Mesendoderm (in vitro differentiated cells): Measurements from ENCODE around the gene PTPRD.

ENCODE experiments used
- DNase-seq: peaks from one replicate; pipeline ENCODE4 v3.0.0; 2013
- H2AK5ac ChIP-seq: 2 replicates; pipeline ENCODE4 v1.6.1; 2013; ENCODE audit warnings: low read length, inconsistent platforms
- H2BK120ac ChIP-seq: 2 replicates; pipeline ENCODE4 v1.6.1; 2013; ENCODE audit warnings: low read depth, mild to moderate bottlenecking, low read length, moderate library complexity, mixed read lengths
- H2BK15ac ChIP-seq: replicated peaks from 2 replicates; pipeline ENCODE4 v1.6.1; 2013; ENCODE audit warnings: low read depth, mild to moderate bottlenecking, moderate library complexity
- H2BK5ac ChIP-seq: 2 replicates; pipeline ENCODE4 v1.6.1; 2013; ENCODE audit warnings: low read length, inconsistent platforms
- H3K18ac ChIP-seq: 2 replicates; pipeline ENCODE4 v1.6.1; 2013; ENCODE audit warnings: mild to moderate bottlenecking, low read length, mixed read lengths
- H3K23ac ChIP-seq: one replicate; pipeline ENCODE4 v1.6.1; 2013; ENCODE audit warnings: low read length
- H3K27ac ChIP-seq: 2 replicates; pipeline ENCODE4 v1.5.1; 2013; ENCODE audit warnings: low read depth, mild to moderate bottlenecking, inconsistent platforms, low read length, moderate library complexity
- H3K27me3 ChIP-seq: 2 replicates; pipeline ENCODE4 v1.6.1; 2013; ENCODE audit warnings: low read length, control low read depth, mild to moderate bottlenecking, inconsistent platforms; ENCODE audit not compliant: insufficient read depth, poor library complexity
- H3K36me3 ChIP-seq: 2 replicates; pipeline ENCODE4 v1.6.1; 2013; ENCODE audit warnings: low read length, inconsistent platforms; ENCODE audit not compliant: control insufficient read depth, insufficient read depth
- H3K4ac ChIP-seq: one replicate; pipeline ENCODE4 v1.6.1; 2013; ENCODE audit warnings: low read depth, mild to moderate bottlenecking, low read length, moderate library complexity
- H3K4me1 ChIP-seq: 2 replicates; pipeline ENCODE4 v1.6.1; 2013; ENCODE audit warnings: low read depth, low read length, inconsistent platforms; ENCODE audit not compliant: control insufficient read depth
- H3K4me2 ChIP-seq: 2 replicates; pipeline ENCODE4 v1.6.1; 2013; ENCODE audit warnings: low read length
- H3K4me3 ChIP-seq: 2 replicates; pipeline ENCODE4 v1.5.1; 2013; ENCODE audit warnings: mild to moderate bottlenecking, low read length
- H3K56ac ChIP-seq: one replicate; pipeline ENCODE4 v1.6.1; 2013; ENCODE audit warnings: low read length
- H3K79me1 ChIP-seq: 2 replicates; pipeline ENCODE4 v1.6.1; 2013; ENCODE audit warnings: low read length, inconsistent platforms
- H3K79me2 ChIP-seq: 2 replicates; pipeline ENCODE4 v1.6.1; 2013; ENCODE audit warnings: mild to moderate bottlenecking, low read length; ENCODE audit not compliant: control insufficient read depth, insufficient read depth
- H3K9ac ChIP-seq: 2 replicates; pipeline ENCODE4 v1.6.1; 2013; ENCODE audit warnings: low read length, inconsistent platforms
- H4K5ac ChIP-seq: one replicate; pipeline ENCODE4 v1.6.1; 2013; ENCODE audit warnings: low read length
- H4K8ac ChIP-seq: one replicate; pipeline ENCODE4 v1.6.1; 2013; ENCODE audit warnings: low read depth, mild to moderate bottlenecking, control low read depth, low read length, moderate library complexity
- WGBS: extraction: QIAGEN DNeasy Blood & Tissue Kit; methylation state at CpG from one replicate; pipeline ENCODE4 v1.1.7; 2013; ENCODE audit warnings: low lambda C conversion rate, missing lambda C conversion rate; ENCODE audit not compliant: insufficient coverage; ENCODE audit errors: extremely low coverage; 5-methylcytosine and 5-hydroxymethylcytosine counted together

Gene PTPRD

GRCh38 chr9:8694983-8695588 lies 1917.7 kb downstream of the PTPRD start:
- peaks cover 3% of the 10 kb centered on the region for H3K79me1 ChIP-seq
- no peak overlapping the region for H3K9ac ChIP-seq
- peak; percentile 62 for DNase-seq
- no peaks in the 10 kb centered on the region for H3K27me3 ChIP-seq
- H3K36me3 ChIP-seq: no peaks in the 10 kb centered on the region
- peak overlapping the region; percentile 61 for H2BK120ac ChIP-seq
- no peak overlapping the region for H2AK5ac ChIP-seq
- peak overlapping the region; percentile 63 for H3K27ac ChIP-seq
- no peak overlapping the region for H4K8ac ChIP-seq
- H3K23ac ChIP-seq: no peak overlapping the region
- no peak overlapping the region for H2BK15ac ChIP-seq
- H3K56ac ChIP-seq: peak overlapping the region; percentile 12
- no peak overlapping the region for H4K5ac ChIP-seq
- H3K4me2 ChIP-seq: no peak overlapping the region
- H3K79me2 ChIP-seq: peaks cover 3% of the 10 kb centered on the region
- peak overlapping the region; percentile 51 for H3K18ac ChIP-seq
- H3K4ac ChIP-seq: no peak overlapping the region
- H2BK5ac ChIP-seq: peak overlapping the region; percentile 14
- no peak overlapping the region for H3K4me3 ChIP-seq
- H3K4me1 ChIP-seq: peaks cover 6% of the 10 kb centered on the region
- WGBS: no CpG with 5 or more reads among the region's 4 CpGs

DNA sequence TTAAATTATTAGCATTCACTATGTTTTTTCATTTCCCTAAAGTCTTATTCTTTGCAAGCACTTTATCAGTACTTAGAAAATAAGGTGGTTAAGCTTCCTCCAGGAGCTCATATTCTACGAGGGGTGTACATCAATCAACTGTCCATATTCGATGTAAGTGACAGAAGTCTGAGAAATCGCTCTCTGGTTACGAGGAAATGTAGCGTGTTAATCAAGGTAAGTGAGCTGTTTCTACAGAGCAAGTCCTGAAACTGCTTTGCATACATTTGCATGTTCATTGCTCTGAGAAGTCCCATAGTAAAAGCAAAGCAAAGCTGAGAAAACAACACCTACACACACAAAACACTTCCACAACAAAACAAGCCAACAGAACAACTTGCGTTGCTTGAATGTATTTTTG lies 1919.3 kb downstream of the PTPRD start:
- Histone ChIP-seq H3K4me2 (no peak overlapping the region), H3K9ac (no peak overlapping the region), H3K4ac (no peak overlapping the region), H3K4me3 (no peak overlapping the region), H3K79me2 (peaks cover 3% of the 10 kb centered on the region), H2BK120ac (no peak overlapping the region), H2BK5ac (peak overlapping the region; percentile 32), H2AK5ac (peak overlapping the region; percentile 54), H2BK15ac (no peak overlapping the region), H3K23ac (peak overlapping the region; percentile 15), H3K56ac (no peak overlapping the region), H3K79me1 (peaks cover 3% of the 10 kb centered on the region), H3K18ac (peak overlapping the region; percentile 51), H3K27me3 (no peaks in the 10 kb centered on the region), H3K36me3 (no peaks in the 10 kb centered on the region), H3K4me1 (peaks cover 6% of the 10 kb centered on the region), H4K5ac (no peak overlapping the region), H4K8ac (no peak overlapping the region), H3K27ac (no peak overlapping the region)
- no CpG with 5 or more reads among the region's 6 CpGs for WGBS
- peak; percentile 40 for DNase-seq

- no peak overlapping the region for H3K18ac ChIP-seq
- no peaks in the 10 kb centered on the region for H3K79me2 ChIP-seq
- DNase-seq: no peak
- H2AK5ac ChIP-seq: no peak overlapping the region
- H3K27me3 ChIP-seq: no peaks in the 10 kb centered on the region
- peak overlapping the region; percentile 86 for H4K8ac ChIP-seq
- H2BK15ac ChIP-seq: no peak overlapping the region
- no peak overlapping the region for H3K4me2 ChIP-seq
- H3K36me3 ChIP-seq: no peaks in the 10 kb centered on the region
- H3K23ac ChIP-seq: no peak overlapping the region
- H3K79me1 ChIP-seq: no peaks in the 10 kb centered on the region
- no peak overlapping the region for H3K27ac ChIP-seq
- no peak overlapping the region for H4K5ac ChIP-seq
- H3K4ac ChIP-seq: no peak overlapping the region
- no CpG with 5 or more reads among the region's 2 CpGs for WGBS
- H2BK120ac ChIP-seq: no peak overlapping the region
- H3K9ac ChIP-seq: no peak overlapping the region
- no peak overlapping the region for H3K56ac ChIP-seq
- no peak overlapping the region for H3K4me3 ChIP-seq
- no peak overlapping the region for H2BK5ac ChIP-seq
- H3K4me1 ChIP-seq: no peaks in the 10 kb centered on the region
Observed at GRCh38 chr9:8686516-8686915, 1926.3 kb downstream of the PTPRD start.

GRCh38 chr9:8685825-8686224 lies 1927.0 kb downstream of the PTPRD start:
- Histone ChIP-seq H4K8ac (no peak overlapping the region), H3K27me3 (no peaks in the 10 kb centered on the region), H3K4ac (no peak overlapping the region), H3K56ac (no peak overlapping the region), H3K79me2 (no peaks in the 10 kb centered on the region), H3K4me1 (no peaks in the 10 kb centered on the region), H2AK5ac (no peak overlapping the region), H3K9ac (no peak overlapping the region), H3K36me3 (no peaks in the 10 kb centered on the region), H2BK5ac (no peak overlapping the region), H2BK15ac (no peak overlapping the region), H3K4me3 (no peak overlapping the region), H3K23ac (no peak overlapping the region), H4K5ac (no peak overlapping the region), H3K4me2 (no peak overlapping the region), H3K18ac (no peak overlapping the region), H2BK120ac (no peak overlapping the region), H3K79me1 (no peaks in the 10 kb centered on the region), H3K27ac (no peak overlapping the region)
- no CpG with 5 or more reads among the region's 3 CpGs for WGBS
- no peak for DNase-seq

- H3K4ac ChIP-seq: no peak overlapping the region
- H3K27ac ChIP-seq: no peak overlapping the region
- H3K27me3 ChIP-seq: no peaks in the 10 kb centered on the region
- WGBS: no CpG with 5 or more reads among the region's 4 CpGs
- H3K79me1 ChIP-seq: no peaks in the 10 kb centered on the region
- no peak overlapping the region for H3K4me3 ChIP-seq
- H4K8ac ChIP-seq: peak overlapping the region; percentile 86
- H3K9ac ChIP-seq: no peak overlapping the region
- no peak overlapping the region for H2BK5ac ChIP-seq
- no peaks in the 10 kb centered on the region for H3K4me1 ChIP-seq
- peaks cover 2% of the 10 kb centered on the region for H3K79me2 ChIP-seq
- H3K18ac ChIP-seq: no peak overlapping the region
- H4K5ac ChIP-seq: no peak overlapping the region
- DNase-seq: no peak
- no peaks in the 10 kb centered on the region for H3K36me3 ChIP-seq
- H2BK15ac ChIP-seq: no peak overlapping the region
- H3K4me2 ChIP-seq: no peak overlapping the region
- no peak overlapping the region for H3K23ac ChIP-seq
- H2AK5ac ChIP-seq: no peak overlapping the region
- no peak overlapping the region for H3K56ac ChIP-seq
- H2BK120ac ChIP-seq: no peak overlapping the region
Observed at GRCh38 chr9:8684978-8685708, 1927.7 kb downstream of the PTPRD start.
